ELR (cell line): Measurements from ENCODE around the gene ZBTB42.
"Not testable (repeated sequence)": the region's sequence is repeated elsewhere in the genome, so short reads cannot be mapped to it uniquely, and the experiment has no call there.

Experiments used
- DNase-seq: peaks from one replicate; pipeline ENCODE4 v3.0.0-alpha.2; 2015; ENCODE audit warnings: low read depth

ZBTB42 gene

DNA sequence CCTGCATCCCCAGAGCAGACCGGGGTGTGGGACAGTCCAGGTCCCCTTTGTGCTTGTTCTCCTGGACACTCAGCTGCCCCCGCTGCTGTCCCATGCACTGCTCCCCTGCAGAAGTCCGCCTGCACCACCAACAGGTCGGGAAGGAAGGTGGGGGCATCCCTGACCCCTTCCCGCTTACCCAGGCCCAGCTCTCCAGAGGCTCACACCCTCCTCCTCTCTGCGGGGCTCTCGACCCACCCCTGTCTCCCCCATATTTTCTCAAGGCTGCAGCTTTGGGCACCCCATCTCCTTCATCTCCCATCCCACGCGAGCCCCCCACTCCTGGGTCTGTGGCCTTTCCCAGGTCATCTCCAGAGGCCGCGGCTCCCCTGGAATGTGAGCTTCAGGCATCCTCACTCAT, 9.4 kb downstream of the ZBTB42 start:
- no peak for DNase-seq

DNA sequence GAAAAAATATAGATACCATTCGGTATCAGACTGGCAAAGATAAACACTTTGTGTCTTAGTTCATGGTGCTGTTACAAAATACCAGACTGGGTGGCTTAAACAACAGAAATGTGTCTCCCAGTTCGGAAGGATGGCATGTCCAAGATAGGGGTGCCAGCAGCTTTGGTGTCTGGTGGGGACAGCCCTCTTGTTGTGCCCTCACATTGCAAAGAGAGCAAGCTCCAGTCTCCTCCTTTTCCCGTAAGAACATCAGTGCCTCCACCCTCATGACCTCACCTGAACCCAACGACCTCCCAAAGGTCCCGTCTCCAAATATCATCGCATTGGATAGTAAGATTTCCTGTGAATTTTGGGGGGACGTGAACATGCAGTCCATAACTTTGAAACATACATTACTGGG, 12.4 kb downstream of the ZBTB42 start:
- DNase-seq, result no peak

DNA sequence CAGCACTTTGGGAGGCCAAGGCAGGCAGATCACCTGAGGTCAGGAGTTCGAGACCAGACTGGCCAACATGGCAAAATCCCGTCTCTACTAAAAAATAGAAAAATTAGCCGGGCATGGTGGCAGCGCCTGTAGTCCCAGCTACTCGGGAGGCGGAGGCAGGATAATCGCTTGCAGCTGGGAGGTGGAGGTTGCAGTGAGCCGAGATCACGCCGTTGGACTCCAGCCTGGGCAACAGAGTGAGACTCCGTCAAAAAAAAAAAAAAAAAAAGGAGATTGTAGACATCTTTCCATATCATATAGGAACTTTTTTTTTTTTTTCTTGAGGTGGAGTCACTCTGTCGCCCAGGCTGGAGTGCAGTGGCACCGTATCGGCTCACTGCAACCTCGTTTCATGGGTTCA, 13.8 kb downstream of the ZBTB42 start:
- not testable (repeated sequence) for DNase-seq

DNA sequence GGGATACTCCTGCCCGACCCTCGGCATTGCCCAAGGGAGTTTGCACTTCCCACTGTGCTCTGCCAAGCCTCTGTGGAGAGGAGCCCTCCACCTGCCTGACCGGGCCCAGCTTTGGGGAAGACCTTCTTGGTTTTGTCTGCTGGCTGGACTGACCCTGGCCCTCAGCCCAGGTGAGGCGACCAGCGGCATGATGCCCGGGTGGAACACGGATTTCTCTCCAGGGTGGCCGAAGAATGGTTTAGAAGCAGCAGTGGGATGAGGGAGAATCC, 15.6 kb downstream of the ZBTB42 start:
- no peak for DNase-seq

DNA sequence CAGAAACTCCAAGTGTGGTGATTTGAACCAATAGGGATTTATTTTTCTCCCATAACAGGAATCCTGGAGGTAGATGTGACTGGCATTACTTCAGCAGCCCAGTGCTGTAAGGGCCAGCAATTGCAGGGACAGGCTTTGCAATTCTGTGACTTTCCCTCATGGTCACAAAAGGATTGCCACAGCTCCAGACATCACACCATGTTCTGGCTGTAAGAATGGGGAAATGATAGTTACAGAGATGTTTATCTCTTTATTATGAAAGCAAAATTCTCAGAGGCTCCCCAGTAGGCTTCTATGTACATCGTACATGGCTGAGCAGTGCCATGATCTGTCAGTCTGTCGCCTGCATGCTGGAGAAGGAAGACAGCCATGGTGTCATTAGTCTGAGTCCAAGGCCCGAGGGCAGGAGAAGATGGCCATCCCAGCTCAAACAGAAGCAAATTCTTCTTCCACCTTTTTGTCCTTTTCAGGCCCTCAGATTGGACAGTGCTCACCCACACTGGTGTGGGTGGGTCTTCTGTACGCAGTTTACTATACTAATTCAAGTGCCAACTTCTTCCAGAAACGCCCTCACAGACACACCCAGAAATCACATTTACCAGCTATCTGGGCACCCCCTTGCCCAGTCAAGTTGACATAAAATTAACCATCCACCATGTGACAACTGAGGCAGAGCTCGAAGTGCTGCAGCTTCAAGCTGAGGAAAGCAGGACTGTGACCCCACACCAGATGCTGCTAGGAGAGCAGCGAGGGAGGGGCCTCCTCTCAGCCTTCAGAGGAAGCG, 17.2 kb downstream of the ZBTB42 start:
- no peak for DNase-seq

DNA sequence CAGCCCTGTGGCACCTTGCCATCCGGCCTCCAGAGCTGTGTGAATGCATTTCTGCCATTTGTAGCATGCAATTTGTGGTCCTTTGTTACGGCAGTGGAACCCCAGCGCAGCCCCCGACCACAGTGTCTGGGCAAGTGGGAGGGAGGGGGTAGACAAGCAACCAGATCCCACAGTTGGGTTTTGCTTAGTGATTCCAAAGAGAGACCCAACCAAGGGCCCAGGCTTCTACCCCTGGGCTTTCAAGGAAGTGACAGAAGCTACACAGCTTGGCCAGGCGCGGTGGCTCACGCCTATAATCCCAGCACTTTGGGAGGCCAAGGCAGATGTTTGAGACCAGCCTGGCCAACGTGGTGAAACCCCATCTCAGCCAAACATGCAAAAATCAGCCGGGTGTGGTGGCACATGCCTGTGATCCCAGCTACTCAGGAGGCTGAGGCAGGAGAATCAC, 17.8 kb downstream of the ZBTB42 start:
- no peak for DNase-seq

DNA sequence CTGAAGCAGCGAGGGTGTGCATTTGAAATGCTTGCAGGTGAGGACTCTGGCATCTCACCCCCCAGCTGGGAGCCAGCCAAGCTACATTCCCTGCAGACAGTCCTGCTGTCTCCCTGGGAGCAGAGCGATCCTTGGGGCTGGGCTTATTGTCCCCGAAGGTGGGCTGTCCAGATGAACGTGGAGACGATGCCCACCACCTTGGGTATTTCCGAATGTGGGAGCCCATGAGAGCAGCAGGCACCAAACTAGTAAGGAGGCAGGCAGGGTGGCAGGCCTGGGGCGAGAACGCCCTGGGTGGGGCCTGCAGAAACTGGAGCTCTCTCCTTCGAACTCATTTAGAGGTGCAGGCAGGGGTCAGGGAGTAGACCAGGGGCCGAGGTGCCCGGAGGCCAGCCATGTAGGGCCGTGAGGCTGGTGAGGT, 18.5 kb downstream of the ZBTB42 start:
- no peak for DNase-seq

DNA sequence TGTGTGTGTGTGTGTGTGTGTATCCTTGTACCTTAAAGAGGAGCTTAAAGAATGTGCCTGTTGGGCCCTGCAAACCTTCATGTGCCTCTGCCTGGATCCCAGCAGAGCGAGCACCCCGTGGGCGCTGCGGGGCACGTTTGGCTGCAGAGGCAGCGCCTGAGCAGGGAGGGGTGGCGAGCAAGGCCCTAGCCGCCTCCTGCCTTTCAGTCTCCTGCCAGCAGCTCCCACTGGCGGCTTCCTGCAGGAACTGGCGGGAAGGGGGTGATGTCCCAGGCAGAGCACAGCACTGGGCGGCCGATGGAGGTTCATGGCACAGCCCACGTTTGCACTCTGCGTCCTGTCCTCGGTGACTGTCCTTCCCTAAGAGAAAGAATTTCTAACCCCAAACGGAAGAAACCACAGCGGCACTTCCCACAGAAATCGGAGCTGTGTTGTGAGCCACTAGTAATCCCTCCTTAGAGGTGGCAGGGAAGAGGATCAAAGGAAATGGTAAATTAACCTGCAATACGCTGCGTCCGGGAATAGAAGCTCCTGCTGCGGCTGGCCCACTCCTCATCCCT, 19.8 kb downstream of the ZBTB42 start:
- DNase-seq, result no peak

DNA sequence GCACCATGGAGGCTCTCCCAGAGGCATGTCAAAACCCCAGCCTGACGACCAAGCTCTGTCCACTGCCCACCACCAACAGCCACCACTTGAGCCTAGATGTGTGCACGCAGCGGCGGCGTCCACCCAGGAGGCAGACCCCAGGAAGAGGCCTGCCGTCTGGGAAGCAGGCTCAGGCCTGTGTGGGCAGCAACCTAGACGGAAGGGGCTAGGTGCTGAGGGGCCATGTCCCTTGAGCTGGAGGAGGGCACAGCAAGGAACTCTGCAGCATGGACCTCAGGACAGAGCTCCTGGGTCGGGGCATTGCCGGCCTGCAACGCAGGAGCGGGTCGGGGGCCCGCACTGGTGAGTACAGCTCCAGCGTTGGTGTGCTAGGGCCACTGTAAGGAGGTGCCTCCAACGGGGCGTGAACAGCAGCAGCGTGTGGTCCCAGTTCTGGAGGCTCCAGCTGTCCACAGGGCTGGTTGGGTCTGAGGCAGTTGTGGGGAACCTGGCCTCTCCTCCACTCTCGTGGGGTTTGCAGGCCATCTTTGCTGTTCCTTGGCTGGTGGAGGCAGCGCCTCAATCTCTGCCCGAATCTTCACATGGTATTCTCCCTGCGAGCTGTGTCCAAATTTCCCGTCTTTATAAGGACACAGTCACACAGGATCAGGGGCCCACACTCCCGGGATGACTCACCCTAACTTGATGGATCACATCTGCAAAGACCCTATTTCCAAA, 20.5 kb downstream of the ZBTB42 start:
- no peak for DNase-seq

DNA sequence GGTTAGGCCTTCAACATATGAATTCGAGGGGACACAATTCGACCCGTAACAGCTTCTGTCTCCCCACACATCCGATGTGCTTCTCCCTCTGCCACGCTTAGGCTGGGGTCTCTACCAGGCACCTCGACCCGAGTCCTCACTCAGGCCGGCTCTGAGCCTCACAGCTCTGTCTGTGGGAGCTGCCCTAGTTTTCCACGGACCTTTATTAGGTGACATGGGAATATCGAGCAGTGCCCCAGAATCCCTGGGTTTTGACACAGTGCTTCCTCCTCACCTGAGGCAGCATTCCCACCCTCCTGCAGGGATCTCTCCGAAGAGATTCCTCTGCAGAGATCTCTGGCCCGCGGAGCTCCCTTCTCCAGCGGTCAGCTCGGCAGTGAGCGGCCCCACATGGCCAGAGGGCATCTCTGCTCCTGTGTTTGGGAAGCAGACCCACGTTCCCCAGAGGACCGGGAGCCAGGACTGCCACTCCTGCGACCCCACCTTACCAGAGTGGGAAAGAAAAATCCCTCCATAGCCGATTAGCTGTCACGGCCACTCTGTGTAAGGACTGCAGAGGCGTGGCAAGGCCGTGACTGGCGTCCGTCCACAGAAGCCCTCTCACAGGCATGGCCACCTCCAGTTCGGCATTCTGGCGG, 21.2 kb downstream of the ZBTB42 start:
- no peak for DNase-seq

DNA sequence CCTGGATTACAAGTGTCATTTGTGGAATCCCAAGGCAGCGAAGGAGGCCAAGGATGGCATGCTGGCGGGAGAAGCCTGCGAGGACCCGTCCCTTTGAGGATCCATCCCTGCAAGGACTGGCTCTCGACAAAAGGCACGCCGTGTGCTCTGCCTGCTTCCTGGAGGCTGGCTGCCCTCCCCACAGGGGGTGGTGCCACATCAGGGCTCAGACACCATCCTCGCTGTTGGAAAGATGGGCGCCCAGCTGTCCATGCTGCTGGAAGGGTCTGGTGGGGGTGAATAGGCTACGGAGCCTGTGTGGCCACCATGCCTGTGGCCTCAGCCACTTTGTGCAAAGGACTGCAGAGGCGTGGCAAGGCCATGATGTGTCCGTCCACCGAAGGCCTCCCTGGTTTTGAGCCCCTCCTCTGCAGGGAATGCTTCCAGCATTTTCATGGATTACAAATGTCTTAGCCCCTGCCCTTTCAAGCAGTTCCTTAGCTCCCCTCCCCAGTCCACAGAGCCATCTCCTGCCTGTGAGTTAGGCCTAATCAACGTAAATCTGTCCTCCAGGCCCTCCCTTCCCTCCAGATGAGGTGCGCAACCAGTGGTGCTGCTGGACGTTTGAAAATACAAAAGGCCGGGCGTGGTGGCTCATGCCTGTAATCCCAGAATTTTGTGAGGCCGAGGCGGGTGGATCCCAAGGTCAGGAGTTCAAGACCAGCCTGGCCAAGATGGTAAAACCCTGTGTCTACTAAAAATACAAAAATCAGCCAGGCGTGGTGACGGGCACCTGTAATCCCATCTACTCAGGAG, 22.1 kb downstream of the ZBTB42 start:
- no peak for DNase-seq

DNA sequence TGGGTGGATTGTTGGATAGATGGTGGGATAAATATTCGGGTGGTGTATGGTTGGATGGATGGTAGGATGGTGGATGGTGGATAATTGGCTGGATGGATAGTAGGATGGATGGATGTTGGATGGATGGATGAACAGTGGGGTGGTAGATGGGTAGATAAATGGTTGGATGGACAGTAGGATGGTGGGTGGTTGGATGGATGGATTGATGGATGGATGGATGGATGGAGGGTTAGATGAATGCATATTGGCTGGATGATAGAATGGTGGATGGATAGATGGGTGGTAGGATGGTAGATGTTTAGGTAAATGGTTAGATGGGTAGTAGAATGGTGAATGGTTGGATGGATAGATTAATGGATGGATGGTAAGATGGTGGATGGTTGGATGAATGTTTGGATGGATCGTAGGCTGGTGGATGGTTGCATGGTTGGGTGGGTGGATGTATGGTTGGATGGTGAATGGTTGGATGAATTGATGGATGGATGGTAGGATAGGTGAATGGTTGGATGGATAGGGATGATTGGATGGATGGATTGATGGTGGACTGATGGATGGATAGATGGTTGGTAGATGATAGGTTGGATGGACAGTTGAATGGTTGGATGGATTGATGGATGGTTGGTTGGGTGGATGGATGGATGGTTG, 23.6 kb downstream of the ZBTB42 start:
- no peak for DNase-seq

DNA sequence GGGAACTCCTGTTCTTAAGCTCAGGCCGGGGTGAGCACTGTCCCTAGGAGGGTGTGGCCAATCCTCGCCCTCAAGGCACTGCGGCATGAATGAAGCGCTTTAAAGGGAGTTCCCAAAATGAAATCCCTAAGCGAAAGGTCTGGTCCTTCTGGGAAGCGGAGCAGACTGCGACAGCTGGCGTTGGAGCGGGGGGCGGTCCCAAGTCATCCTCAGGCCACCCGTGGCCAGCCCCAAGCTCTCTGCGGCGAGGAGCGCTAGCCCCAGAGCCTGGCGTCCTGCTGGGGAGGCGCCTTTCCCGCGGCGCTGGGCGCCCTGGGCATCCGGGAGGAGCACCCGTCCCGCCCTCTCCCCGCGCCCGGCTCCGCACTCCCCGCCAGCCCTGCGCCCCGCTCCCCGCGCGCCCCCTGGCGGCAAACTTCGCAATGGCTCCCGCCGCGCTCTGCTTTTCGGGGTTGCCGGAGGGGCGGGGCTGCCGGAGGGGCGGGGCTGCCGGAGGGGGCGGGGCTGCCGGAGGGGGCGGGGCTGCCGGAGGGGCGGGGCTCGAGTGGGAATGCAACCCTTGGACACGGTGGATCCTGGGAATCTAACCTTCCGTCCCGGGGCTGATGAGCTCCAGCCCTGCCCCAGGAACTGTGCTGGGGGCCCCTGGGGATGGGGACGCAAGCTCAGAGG, 25.4 kb downstream of the ZBTB42 start:
- peak; percentile 87 for DNase-seq

DNA sequence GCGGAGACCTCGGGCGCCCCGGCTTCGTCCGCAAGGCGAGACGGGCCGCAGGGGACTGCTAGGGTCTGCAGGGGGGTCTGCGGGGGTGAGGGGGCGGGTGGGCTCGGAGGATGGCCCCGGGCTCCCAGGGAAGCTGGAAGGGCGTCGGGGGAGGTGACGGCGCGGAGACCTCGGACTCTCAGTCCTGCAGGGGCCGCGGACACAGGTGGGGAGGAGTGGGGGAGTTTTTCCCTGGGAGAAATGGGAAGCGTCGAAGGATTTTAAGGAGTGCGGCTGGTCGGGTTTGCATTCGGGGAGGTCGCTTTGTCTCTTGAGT, 25.9 kb downstream of the ZBTB42 start:
- no peak for DNase-seq

DNA sequence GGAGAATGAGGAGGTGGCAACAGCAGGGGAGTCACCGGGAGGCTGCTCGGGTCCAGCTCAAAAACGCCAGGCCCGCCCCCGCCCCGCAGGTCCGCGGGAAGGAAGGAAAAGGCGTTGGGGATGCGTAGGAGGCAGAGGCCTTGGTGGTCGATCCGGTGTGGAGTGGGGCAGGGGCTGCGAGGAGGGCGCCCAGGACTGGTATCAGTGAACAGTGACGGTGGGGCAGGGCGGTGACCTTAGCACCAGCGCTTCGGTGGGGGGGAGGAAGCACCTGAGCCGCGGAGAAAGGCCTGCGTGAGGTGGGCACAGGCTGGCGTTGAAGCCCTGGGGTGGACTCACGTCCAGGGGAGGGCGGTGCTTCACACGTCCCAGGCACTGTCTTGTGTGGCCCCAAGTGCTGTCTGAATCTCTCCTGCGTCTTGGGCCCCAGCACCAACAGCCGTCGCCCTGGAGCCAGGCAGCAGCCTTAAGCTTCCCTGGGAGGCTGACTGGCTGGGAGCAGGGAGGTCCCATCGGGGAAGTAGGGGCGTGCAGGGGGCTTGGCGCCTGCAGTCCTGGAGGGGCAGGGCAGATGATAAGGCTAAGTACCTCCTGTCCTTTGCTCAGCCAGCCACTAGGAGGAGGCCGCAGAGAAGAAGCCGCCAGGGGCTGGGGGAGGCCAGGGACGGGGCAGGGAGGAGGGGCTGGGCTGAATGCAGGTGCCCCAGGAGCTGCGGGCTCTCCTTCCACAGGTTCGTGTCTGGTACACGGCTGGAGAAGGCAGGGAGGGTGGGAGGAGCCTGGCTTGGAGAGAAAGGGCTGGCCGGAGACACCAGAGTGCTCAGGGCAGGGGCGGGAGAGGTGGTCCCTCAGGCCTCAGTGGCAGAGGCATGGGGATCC, 26.5 kb downstream of the ZBTB42 start:
- peak; percentile 61 for DNase-seq

DNA sequence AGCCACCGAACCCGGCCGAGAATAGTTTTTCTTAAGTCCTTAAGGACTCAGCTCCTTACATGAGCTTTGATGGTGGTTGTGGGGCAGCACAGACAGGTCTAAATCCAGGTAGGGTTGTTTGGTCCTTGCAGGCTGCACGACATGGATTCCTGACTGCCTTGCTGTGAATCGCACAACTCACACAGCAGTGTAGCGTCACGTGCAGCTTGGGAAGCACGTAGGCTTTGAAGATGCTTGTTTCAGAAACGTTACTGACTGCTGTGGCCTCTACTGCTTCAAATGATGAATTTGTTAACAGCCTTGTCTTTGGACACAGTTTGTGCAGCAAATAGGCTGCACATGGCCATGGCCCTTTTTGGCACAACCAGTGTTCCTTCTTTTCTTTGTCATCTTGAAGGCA, 29.9 kb downstream of the ZBTB42 start:
- no peak for DNase-seq

DNA sequence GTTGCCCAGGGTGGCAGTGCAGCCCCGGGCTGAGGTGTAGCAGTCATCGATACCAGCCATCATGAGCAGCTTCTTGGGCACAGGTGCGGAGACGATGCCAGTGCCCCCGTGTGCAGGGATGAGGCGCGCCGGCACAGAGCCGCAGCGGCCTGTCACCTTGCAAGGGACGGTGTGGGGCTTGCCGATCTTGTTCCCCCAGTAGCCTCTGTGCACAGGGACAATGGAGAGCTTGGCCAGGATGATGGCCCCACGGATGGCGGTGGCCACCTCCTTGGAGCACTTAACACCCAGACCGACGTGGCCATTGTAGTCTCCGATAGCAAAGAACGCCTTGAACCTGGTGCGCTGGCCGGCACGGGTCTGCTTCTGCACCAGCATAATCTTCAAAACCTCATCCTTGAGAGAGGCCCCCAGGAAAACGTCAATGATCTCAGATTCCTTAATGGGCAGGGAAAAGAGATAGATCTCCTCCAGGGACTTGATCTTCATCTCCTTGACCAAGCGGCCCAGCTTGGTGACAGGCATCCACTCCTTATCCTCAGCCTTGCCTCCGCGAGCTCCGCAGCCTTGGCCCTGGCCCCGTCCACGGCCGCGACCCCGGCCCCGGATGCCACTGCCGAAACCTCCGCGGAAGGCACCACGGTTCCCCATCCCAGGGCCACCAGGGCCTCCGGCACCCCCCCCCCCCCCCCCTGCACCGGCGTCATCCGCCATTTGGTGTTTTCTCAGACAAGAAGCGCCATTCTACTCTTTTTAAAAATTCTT, 35.5 kb downstream of the ZBTB42 start:
- DNase-seq, result not testable (repeated sequence)

DNA sequence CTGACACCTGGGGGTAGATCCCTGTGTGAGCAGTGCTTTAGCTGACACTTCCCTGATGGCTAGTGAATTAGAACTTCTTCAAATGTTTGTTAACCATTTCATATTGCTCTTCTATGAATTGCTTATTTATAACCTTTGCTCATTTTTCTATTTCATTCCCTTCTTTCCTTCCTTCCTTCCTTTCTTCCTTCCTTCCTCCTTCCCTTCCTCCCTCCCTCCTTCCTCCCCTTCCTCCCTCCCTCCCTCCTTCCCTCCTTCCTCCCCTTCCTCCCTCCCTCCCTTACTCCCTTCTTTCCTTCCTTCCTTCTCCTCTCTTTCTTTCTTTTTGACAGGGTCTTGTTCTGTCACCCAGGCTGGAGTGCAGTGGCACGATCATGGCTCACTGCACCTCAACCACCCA, 40.8 kb downstream of the ZBTB42 start:
- DNase-seq, result no peak

DNA sequence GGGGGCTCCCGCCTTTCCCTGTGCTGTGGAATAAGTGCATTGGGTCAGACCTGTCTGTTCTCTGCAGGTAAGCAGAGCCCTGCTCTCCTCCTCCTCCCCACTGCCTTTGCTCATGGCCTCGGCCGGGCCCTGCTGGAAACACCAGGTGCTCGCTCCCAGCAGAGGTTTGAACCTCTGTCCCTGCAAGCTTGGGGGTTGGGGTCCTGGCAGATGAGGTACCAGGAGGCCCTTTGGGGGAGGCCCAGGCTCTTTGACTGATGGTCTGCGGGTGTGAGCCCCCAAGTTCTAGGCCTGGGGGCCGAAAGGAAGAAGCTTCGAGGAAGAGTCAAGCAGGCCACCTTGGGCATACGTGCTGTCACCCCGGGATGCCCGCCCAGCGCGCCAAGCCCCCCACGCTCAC, 42.1 kb downstream of the ZBTB42 start:
- DNase-seq, result no peak
